GM18526 (cell line): ENCODE results near the gene KIF25.

Experiments
- POLR2A ChIP-seq: IDR thresholded peaks from 3 replicates; pipeline ENCODE4 v1.6.1; 2011; ENCODE audit not compliant: insufficient read length; ENCODE audit errors: extremely low read depth

The KIF25 gene

GRCh38 chr6:167997642-167998041 is at the start of gene KIF25:
Gene KIF25, plus strand, starts transcription at chr6:167997671. Its CDS starts 31,915 bp downstream, at chr6:168029586.
- no peak for TF ChIP-seq POLR2A

- no peak for TF ChIP-seq POLR2A
Measured at GRCh38 chr6:167947716-167948115, 49.8 kb upstream of the KIF25 start.

- no peak for TF ChIP-seq POLR2A
Measured at GRCh38 chr6:167948716-167949115, 48.8 kb upstream of the KIF25 start.

GRCh38 chr6:167949121-167949684 is 48.3 kb upstream of the KIF25 start:
- TF ChIP-seq POLR2A, result no peak

GRCh38 chr6:167951781-167952511 is 45.5 kb upstream of the KIF25 start:
- no peak for TF ChIP-seq POLR2A

- no peak for TF ChIP-seq POLR2A
Measured at GRCh38 chr6:167952512-167952859, 45.0 kb upstream of the KIF25 start.

GRCh38 chr6:167953551-167953950 is 43.9 kb upstream of the KIF25 start:
- no peak for TF ChIP-seq POLR2A

- no peak for TF ChIP-seq POLR2A
Measured at GRCh38 chr6:167954151-167954550, 43.3 kb upstream of the KIF25 start.

- TF ChIP-seq POLR2A, result no peak
Measured at GRCh38 chr6:167956491-167956890, 41.0 kb upstream of the KIF25 start.

GRCh38 chr6:167956983-167957492 is 40.4 kb upstream of the KIF25 start:
- TF ChIP-seq POLR2A, result no peak

- TF ChIP-seq POLR2A, result no peak
Measured at GRCh38 chr6:167957626-167958025, 39.8 kb upstream of the KIF25 start.

- no peak for TF ChIP-seq POLR2A
Measured at GRCh38 chr6:167960579-167960978, 36.9 kb upstream of the KIF25 start.

- no peak for TF ChIP-seq POLR2A
Measured at GRCh38 chr6:167962711-167963110, 34.8 kb upstream of the KIF25 start.

GRCh38 chr6:167963589-167964057 is 33.8 kb upstream of the KIF25 start:
- TF ChIP-seq POLR2A, result no peak

- no peak for TF ChIP-seq POLR2A
Measured at GRCh38 chr6:167965592-167966539, 31.6 kb upstream of the KIF25 start.

- TF ChIP-seq POLR2A, result no peak
Measured at GRCh38 chr6:167966540-167966905, 30.9 kb upstream of the KIF25 start.

- TF ChIP-seq POLR2A, result no peak
Measured at GRCh38 chr6:167968091-167968490, 29.4 kb upstream of the KIF25 start.
